ENCODE results near the gene POLD3. TPM values are rescaled to one million over a fixed set of nuclear protein-coding genes. Genes with fewer than 3 reads are reported as not detected.

The POLD3 gene
- polyA plus RNA-seq, 2 donors = 6.0 to 7.2 TPM

- no peak overlapping the region for H3K4me3 ChIP-seq (ENCODE audit: low read depth in 1 of 2, low read length in 2 of 2)
- 84 to 87% methylated on average over 3 of the region's 3 CpGs for WGBS, 2 donors
- no peaks in the 10 kb centered on the region for H3K4me1 ChIP-seq (ENCODE audit: control insufficient read depth in 2 of 2, insufficient read depth in 2 of 2, low read length in 1 of 2)
- H3K27me3 ChIP-seq (ENCODE audit: control insufficient read depth in 1 of 2, insufficient read depth in 2 of 2, low read length in 2 of 2) = no peaks in the 10 kb centered on the region
- no peaks in the 10 kb centered on the region for H3K9me3 ChIP-seq (ENCODE audit: control insufficient read depth in 2 of 2, insufficient read depth in 1 of 2, low read depth in 1 of 2, low read length in 1 of 2)
- H3K27ac ChIP-seq (ENCODE audit: low read depth in 2 of 2, low read length in 1 of 2) = no peak overlapping the region
- no peaks in the 10 kb centered on the region for H3K36me3 ChIP-seq (ENCODE audit: control insufficient read depth in 2 of 2, insufficient read depth in 2 of 2, low read length in 1 of 2)
Measured at GRCh38 chr11:74675761-74676160, 83.4 kb downstream of the POLD3 start.

GRCh38 chr11:74676596-74676995 lies 84.2 kb downstream of the POLD3 start:
- Histone ChIP-seq H3K27ac (ENCODE audit: low read depth in 2 of 2, low read length in 1 of 2) (no peak overlapping the region), H3K4me3 (ENCODE audit: low read depth in 1 of 2, low read length in 2 of 2) (no peak overlapping the region), H3K36me3 (ENCODE audit: control insufficient read depth in 2 of 2, insufficient read depth in 2 of 2, low read length in 1 of 2) (no peaks in the 10 kb centered on the region), H3K27me3 (ENCODE audit: control insufficient read depth in 1 of 2, insufficient read depth in 2 of 2, low read length in 2 of 2) (no peaks in the 10 kb centered on the region), H3K4me1 (ENCODE audit: control insufficient read depth in 2 of 2, insufficient read depth in 2 of 2, low read length in 1 of 2) (no peaks in the 10 kb centered on the region), H3K9me3 (ENCODE audit: control insufficient read depth in 2 of 2, insufficient read depth in 1 of 2, low read depth in 1 of 2, low read length in 1 of 2) (no peaks in the 10 kb centered on the region)
- WGBS, 2 donors = 78 to 90% methylated on average over 5 of the region's 5 CpGs

- H3K36me3 ChIP-seq (ENCODE audit: control insufficient read depth in 2 of 2, insufficient read depth in 2 of 2, low read length in 1 of 2) = no peaks in the 10 kb centered on the region
- no peaks in the 10 kb centered on the region for H3K27me3 ChIP-seq (ENCODE audit: control insufficient read depth in 1 of 2, insufficient read depth in 2 of 2, low read length in 2 of 2)
- H3K4me1 ChIP-seq (ENCODE audit: control insufficient read depth in 2 of 2, insufficient read depth in 2 of 2, low read length in 1 of 2) = no peaks in the 10 kb centered on the region
- H3K4me3 ChIP-seq (ENCODE audit: low read depth in 1 of 2, low read length in 2 of 2) = no peak overlapping the region
- WGBS, 2 donors = 68 to 80% methylated on average over 6 of the region's 6 CpGs
- no peaks in the 10 kb centered on the region for H3K9me3 ChIP-seq (ENCODE audit: control insufficient read depth in 2 of 2, insufficient read depth in 1 of 2, low read depth in 1 of 2, low read length in 1 of 2)
- H3K27ac ChIP-seq (ENCODE audit: low read depth in 2 of 2, low read length in 1 of 2) = no peak overlapping the region
Measured at GRCh38 chr11:74677131-74677530, 84.7 kb downstream of the POLD3 start.

GRCh38 chr11:74678041-74678440 lies 85.7 kb downstream of the POLD3 start:
- H3K4me3 ChIP-seq (ENCODE audit: low read depth in 1 of 2, low read length in 2 of 2) = no peak overlapping the region
- H3K36me3 ChIP-seq (ENCODE audit: control insufficient read depth in 2 of 2, insufficient read depth in 2 of 2, low read length in 1 of 2) = no peaks in the 10 kb centered on the region
- no peaks in the 10 kb centered on the region for H3K9me3 ChIP-seq (ENCODE audit: control insufficient read depth in 2 of 2, insufficient read depth in 1 of 2, low read depth in 1 of 2, low read length in 1 of 2)
- 95 to 97% methylated on average over 5 of the region's 5 CpGs for WGBS, 2 donors
- no peak overlapping the region for H3K27ac ChIP-seq (ENCODE audit: low read depth in 2 of 2, low read length in 1 of 2)
- no peaks in the 10 kb centered on the region for H3K4me1 ChIP-seq (ENCODE audit: control insufficient read depth in 2 of 2, insufficient read depth in 2 of 2, low read length in 1 of 2)
- no peaks in the 10 kb centered on the region for H3K27me3 ChIP-seq (ENCODE audit: control insufficient read depth in 1 of 2, insufficient read depth in 2 of 2, low read length in 2 of 2)

GRCh38 chr11:74678591-74679512 lies 86.5 kb downstream of the POLD3 start:
- Histone ChIP-seq H3K4me3 (ENCODE audit: low read depth in 1 of 2, low read length in 2 of 2) (no peak overlapping the region), H3K4me1 (ENCODE audit: control insufficient read depth in 2 of 2, insufficient read depth in 2 of 2, low read length in 1 of 2) (no peaks in the 10 kb centered on the region), H3K36me3 (ENCODE audit: control insufficient read depth in 2 of 2, insufficient read depth in 2 of 2, low read length in 1 of 2) (no peaks in the 10 kb centered on the region), H3K9me3 (ENCODE audit: control insufficient read depth in 2 of 2, insufficient read depth in 1 of 2, low read depth in 1 of 2, low read length in 1 of 2) (no peaks in the 10 kb centered on the region), H3K27me3 (ENCODE audit: control insufficient read depth in 1 of 2, insufficient read depth in 2 of 2, low read length in 2 of 2) (no peaks in the 10 kb centered on the region), H3K27ac (ENCODE audit: low read depth in 2 of 2, low read length in 1 of 2) (no peak overlapping the region)
- WGBS, 2 donors = 77 to 78% methylated on average over 13 of the region's 13 CpGs

- Histone ChIP-seq H3K9me3 (ENCODE audit: control insufficient read depth in 2 of 2, insufficient read depth in 1 of 2, low read depth in 1 of 2, low read length in 1 of 2) (no peaks in the 10 kb centered on the region), H3K4me1 (ENCODE audit: control insufficient read depth in 2 of 2, insufficient read depth in 2 of 2, low read length in 1 of 2) (no peaks in the 10 kb centered on the region), H3K27ac (ENCODE audit: low read depth in 2 of 2, low read length in 1 of 2) (no peak overlapping the region), H3K36me3 (ENCODE audit: control insufficient read depth in 2 of 2, insufficient read depth in 2 of 2, low read length in 1 of 2) (no peaks in the 10 kb centered on the region), H3K27me3 (ENCODE audit: control insufficient read depth in 1 of 2, insufficient read depth in 2 of 2, low read length in 2 of 2) (no peaks in the 10 kb centered on the region), H3K4me3 (ENCODE audit: low read depth in 1 of 2, low read length in 2 of 2) (no peak overlapping the region)
- 84 to 85% methylated on average over 3 of the region's 3 CpGs for WGBS, 2 donors
Measured at GRCh38 chr11:74679513-74679865, 87.1 kb downstream of the POLD3 start.

GRCh38 chr11:74680035-74680671 lies 87.8 kb downstream of the POLD3 start:
- Histone ChIP-seq H3K27me3 (ENCODE audit: control insufficient read depth in 1 of 2, insufficient read depth in 2 of 2, low read length in 2 of 2) (no peaks in the 10 kb centered on the region), H3K27ac (ENCODE audit: low read depth in 2 of 2, low read length in 1 of 2) (no peak overlapping the region)
- 86 to 88% methylated on average over 9 of the region's 9 CpGs for WGBS, 2 donors

GRCh38 chr11:74680703-74681531 lies 88.5 kb downstream of the POLD3 start:
- Histone ChIP-seq H3K4me1 (ENCODE audit: control insufficient read depth in 2 of 2, insufficient read depth in 2 of 2, low read length in 1 of 2) (no peaks in the 10 kb centered on the region), H3K9me3 (ENCODE audit: control insufficient read depth in 2 of 2, insufficient read depth in 1 of 2, low read depth in 1 of 2, low read length in 1 of 2) (no peaks in the 10 kb centered on the region), H3K36me3 (ENCODE audit: control insufficient read depth in 2 of 2, insufficient read depth in 2 of 2, low read length in 1 of 2) (no peaks in the 10 kb centered on the region), H3K4me3 (ENCODE audit: low read depth in 1 of 2, low read length in 2 of 2) (no peak overlapping the region), H3K27ac (ENCODE audit: low read depth in 2 of 2, low read length in 1 of 2) (no peak overlapping the region), H3K27me3 (ENCODE audit: control insufficient read depth in 1 of 2, insufficient read depth in 2 of 2, low read length in 2 of 2) (no peaks in the 10 kb centered on the region)
- WGBS, 2 donors = 89 to 90% methylated on average over 18 of the region's 18 CpGs

More at GRCh38 chr11:74680035-74680671, 87.8 kb downstream of the POLD3 start:
- Histone ChIP-seq H3K4me1 (ENCODE audit: control insufficient read depth in 2 of 2, insufficient read depth in 2 of 2, low read length in 1 of 2) (no peaks in the 10 kb centered on the region), H3K4me3 (ENCODE audit: low read depth in 1 of 2, low read length in 2 of 2) (no peak overlapping the region), H3K9me3 (ENCODE audit: control insufficient read depth in 2 of 2, insufficient read depth in 1 of 2, low read depth in 1 of 2, low read length in 1 of 2) (no peaks in the 10 kb centered on the region), H3K36me3 (ENCODE audit: control insufficient read depth in 2 of 2, insufficient read depth in 2 of 2, low read length in 1 of 2) (no peaks in the 10 kb centered on the region)

All from esophagus (tissue), 2 donors.